ENCODE results near the gene RAD51B.

Gene RAD51B

DNA sequence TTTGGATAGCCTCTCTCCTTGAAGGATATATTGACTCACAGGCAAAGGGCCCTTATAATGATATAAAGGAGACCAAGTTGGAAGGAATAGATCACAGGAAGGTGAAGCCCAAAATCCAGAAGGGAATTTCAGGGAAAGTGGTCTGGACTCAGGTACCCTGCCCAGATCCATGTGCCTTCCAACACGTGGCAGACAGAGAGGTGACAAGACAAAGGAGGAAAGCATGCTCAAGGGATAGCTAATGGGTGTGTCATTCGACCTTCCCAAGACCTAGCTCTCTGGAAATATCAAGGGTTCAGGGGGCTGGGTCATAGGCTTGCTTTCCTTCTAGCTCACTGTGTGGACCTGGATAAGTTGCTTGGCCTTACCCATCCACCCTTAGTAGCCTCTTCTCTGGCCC is 759.0 kb downstream of the RAD51B start:
- DNase-seq (ENCODE audit: low read depth in 1 of 2, low spot score in 1 of 2) = no peak

DNA sequence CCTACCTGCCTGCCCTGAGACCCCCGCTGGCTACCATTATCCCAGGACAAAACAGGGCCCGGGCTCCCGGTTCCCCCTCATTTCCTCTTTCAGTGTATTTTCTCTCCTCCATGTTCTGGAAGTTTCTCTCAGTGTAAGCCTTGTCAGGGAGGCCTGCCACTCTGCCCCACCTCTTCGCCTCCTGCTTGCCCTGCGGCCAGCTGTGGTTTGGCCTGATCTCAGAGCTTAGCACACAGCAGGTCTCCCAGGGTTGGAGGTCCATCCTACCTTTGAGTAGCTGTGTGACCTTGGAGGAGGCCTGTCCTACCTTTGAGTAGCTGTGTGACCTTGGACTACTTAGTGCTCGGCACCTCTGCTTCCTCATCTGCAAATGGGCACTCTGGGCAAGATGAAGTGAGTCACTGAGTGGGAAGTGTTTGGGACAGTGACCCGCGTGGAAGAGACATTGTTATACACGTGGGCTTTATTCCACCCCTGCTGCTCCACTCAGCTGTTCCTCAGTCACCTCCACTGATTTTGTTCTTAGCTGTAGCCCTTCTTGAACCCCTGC is 760.6 kb downstream of the RAD51B start:
- no peak for DNase-seq (ENCODE audit: low read depth in 1 of 2, low spot score in 1 of 2)

GRCh38 chr14:68580671-68581070 is 761.1 kb downstream of the RAD51B start:
- DNase-seq (ENCODE audit: low read depth in 1 of 2, low spot score in 1 of 2) = no peak

DNA sequence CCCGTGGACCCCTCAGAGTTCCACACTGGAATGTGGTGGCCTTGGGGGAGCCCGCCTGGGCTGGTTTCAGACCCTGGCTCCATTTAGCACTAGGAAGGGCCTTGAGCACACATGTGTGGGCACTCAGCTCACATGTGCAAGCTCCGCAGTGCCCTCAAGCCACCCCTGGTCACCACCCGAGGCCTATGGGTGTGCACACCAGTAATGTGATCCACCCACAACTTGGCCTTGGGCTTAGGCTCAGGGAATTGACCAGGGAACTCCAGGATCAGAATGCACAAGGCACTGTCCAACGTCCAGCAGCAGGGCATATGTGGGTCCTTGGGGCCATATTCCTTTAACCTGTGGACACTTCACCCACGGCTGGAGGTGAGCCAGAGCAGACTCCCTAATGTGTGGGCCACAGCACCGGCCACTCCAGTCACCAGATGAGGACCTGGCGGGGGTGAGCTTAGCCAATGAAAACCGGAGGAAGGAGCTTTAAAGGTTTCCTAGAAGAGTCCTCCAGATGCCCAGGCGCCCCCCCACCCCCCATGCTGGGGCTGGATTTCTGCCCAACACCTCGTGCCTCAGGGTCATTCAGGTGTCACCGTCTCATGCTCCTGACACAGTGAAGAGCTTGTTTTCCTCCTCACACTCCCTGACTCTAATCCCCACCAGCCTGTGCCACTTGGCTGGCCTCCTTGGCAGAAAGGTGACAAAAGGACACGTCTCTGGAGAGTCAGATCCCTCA is 764.1 kb downstream of the RAD51B start:
- DNase-seq (ENCODE audit: low read depth in 1 of 2, low spot score in 1 of 2) = no peak

GRCh38 chr14:68584786-68585185 is 765.2 kb downstream of the RAD51B start:
- no peak for DNase-seq (ENCODE audit: low read depth in 1 of 2, low spot score in 1 of 2)

DNA sequence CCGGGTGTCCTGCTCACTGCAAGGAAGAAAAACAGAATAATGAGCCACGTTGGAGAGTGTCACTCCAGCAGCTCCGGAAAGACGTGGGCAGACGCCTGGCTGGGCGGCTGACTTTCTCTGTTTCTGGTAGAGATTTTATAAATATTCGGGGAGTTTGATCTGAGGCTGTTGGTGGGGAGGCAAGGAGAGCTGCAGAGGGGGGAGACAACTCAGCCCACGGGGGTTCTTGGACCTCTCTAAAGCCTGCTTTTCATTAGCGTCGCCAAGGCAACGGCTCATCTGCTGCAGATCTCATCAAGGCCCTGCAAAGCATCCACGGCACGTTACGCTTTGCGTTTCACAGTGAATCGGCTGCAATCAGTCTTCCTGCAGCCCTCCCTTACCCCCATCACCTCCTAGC is 766.1 kb downstream of the RAD51B start:
- DNase-seq (ENCODE audit: low read depth in 1 of 2, low spot score in 1 of 2) = no peak

- DNase-seq (ENCODE audit: low read depth in 1 of 2, low spot score in 1 of 2) = no peak
These were observed 767.5 kb downstream of the RAD51B start for GRCh38 chr14:68586896-68587751.

DNA sequence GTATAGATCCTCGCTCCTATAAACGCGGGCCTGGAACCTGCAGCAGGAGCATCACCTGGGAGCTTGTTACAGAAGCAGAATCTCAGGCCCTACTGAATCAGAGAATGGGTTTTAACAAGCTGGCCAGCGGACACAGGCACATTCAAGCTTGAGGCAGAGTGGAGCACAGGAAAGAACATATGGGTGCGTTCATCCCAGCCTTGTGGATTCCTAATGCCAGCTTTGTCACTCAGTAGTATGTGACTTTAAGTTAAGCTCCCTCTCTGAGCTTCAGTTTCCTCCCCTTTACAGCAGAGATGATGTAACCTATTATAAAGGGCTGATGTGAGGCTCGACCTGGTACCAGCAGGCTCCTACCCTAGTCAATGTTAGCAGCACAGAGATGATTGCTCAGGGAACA is 768.4 kb downstream of the RAD51B start:
- DNase-seq (ENCODE audit: low read depth in 1 of 2, low spot score in 1 of 2) = no peak

GRCh38 chr14:68589447-68590200 is 770.0 kb downstream of the RAD51B start:
- DNase-seq (ENCODE audit: low read depth in 1 of 2, low spot score in 1 of 2) = no peak

DNA sequence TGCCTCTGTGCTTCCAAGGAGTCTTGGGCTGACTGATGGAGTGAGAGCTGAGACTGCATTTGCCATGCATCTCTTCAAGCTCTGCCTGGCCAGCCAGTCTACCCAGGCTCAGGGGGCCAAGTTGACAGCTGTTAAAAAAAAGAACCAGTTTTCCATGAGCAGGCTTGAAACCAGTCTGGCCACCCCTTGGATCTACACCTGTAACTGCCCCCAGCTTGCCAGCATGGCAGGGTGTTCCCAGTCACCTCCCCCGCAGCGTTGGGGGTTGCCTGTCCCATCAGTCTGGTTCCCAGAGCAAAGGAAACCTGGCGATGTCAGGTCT is 770.6 kb downstream of the RAD51B start:
- no peak for DNase-seq (ENCODE audit: low read depth in 1 of 2, low spot score in 1 of 2)

DNA sequence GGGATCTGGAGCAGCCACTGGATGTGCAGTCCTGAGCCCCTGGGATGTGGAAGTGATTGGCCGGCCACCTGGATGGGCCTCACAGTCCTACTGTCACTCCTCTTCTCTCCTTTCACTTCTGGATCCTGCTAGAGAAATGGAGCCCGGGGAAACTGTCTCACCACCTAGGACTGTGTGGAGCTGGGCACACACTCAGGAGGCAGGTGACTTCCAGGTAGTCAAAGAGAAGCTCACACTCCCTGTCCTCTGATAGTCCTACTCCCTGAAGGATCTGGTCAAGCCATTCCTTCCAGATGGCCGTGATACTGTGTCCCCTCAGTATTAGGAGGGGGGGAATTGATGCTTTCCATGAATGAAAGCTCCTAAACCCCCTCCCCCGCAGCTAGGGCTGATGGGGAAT is 772.2 kb downstream of the RAD51B start:
- no peak for DNase-seq (ENCODE audit: low read depth in 1 of 2, low spot score in 1 of 2)

DNA sequence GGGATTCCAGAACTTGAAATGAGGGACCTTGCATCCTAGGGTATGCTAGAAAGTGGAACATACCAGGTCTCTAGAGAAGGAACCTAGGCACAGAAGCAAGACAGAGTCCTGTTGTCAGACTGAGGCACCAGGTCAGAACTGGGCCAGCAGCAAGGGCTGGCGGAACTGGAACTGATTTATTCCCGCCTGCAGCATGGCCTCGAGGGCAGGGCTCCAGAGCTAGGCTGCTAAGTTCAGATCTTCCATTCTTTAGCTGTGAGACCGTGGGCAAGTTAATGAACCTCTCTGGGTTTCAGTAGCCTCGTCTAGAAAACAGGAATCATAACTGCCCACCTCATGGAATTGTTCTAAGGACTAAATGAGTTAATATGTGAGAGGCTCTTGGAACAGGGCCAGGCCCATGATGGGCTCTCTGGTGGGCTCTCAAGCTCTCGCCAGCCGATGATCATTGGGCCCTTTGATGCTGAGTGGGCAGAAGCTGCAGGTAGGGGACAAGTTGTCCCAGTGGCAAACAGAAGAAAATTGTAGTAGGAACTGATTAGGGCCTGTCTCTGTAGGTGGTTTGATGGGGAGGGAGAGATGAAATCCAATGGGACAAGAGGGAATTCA is 773.5 kb downstream of the RAD51B start:
- DNase-seq (ENCODE audit: low read depth in 1 of 2, low spot score in 1 of 2) = no peak

GRCh38 chr14:68593806-68594536 is 774.4 kb downstream of the RAD51B start:
- DNase-seq (ENCODE audit: low read depth in 1 of 2, low spot score in 1 of 2) = no peak

- DNase-seq (ENCODE audit: low read depth in 1 of 2, low spot score in 1 of 2) = no peak
These were observed 775.3 kb downstream of the RAD51B start for GRCh38 chr14:68594737-68595380.

- no peak for DNase-seq (ENCODE audit: low read depth in 1 of 2, low spot score in 1 of 2)
These were observed 776.6 kb downstream of the RAD51B start for GRCh38 chr14:68596211-68596610.

DNA sequence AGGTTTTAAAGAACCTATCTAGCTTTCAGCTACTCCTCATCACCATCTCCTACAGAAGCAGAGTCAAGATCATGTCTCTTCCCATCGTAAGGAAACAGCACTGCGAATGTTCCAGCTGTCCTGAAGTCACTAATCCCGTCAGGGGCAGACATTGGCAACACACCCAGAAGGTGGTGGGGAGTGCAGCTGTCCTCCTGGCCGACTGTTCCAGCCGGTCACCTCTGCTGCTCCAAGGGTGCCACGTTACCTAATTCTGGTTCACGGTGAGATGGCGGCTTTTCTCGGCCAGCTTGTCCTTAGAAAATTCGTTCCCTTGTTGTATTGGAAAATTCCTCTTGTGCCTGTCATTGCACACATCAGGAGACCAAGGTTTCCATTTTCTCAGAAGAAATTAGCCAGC is 777.1 kb downstream of the RAD51B start:
- DNase-seq (ENCODE audit: low read depth in 1 of 2, low spot score in 1 of 2) = no peak

DNA sequence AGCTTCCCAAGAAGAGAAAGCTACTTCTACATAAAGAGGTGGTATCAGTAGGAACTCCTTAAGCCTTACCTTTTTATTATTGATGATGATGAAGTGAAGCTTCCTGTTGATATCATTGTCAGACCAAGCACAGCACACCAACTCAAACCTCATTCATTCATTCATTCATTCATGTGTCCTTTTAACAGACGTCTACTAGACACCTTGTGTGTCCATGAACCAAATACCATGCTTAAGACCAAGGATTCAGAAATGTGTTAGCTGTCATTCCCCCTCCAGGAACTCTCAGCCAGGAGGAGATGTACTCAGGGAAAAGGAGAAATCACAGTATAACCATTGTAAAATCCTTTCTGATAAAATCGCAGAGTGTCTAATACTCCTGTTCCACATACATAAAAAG is 778.5 kb downstream of the RAD51B start:
- DNase-seq (ENCODE audit: low read depth in 1 of 2, low spot score in 1 of 2) = no peak

- no peak for DNase-seq (ENCODE audit: low read depth in 1 of 2, low spot score in 1 of 2)
These were observed 779.3 kb downstream of the RAD51B start for GRCh38 chr14:68598621-68599447.

GRCh38 chr14:68599896-68600610 is 780.5 kb downstream of the RAD51B start:
- no peak for DNase-seq (ENCODE audit: low read depth in 1 of 2, low spot score in 1 of 2)
